A673 (cell line): Measurements from ENCODE around the gene RHO. TPM values are rescaled to one million over a fixed set of nuclear protein-coding genes. Genes with fewer than 3 reads are reported as not detected.
"Not testable (repeated sequence)": the region's sequence is repeated elsewhere in the genome, so short reads cannot be mapped to it uniquely, and the experiment has no call there.

Experiments
- BruUV-seq: library from RNA; stranded (reverse); fragments of 400-500 nt; replicated peaks from 2 replicates; lab custom pipeline; 2021; lab: Mats Ljungman, UMichigan
- CTCF ChIA-PET: fragments of 300-600 bp; sonication (Branson Sonifier 250); formaldehyde crosslinking; loops from one replicate; lab custom pipeline; 2022; ENCODE audit warnings: antibody characterized with exemption; lab: Charles Lee
- POLR2A ChIA-PET: fragments of 300-600 bp; sonication (Branson Sonifier 250); formaldehyde crosslinking; loops from one replicate; lab custom pipeline; 2022; ENCODE audit warnings: antibody characterized with exemption; ENCODE audit not compliant: low non-redundant PET; lab: Charles Lee
- DNase-seq: peaks from one replicate; pipeline ENCODE4 v3.0.0-alpha.2; 2015; ENCODE audit warnings: low spot score
- H3K27ac ChIP-seq: fragments of 200-600 bp; sonication (generic); 2 replicates; pipeline ENCODE4 v1.5.1; 2016; ENCODE audit warnings: mixed run types, low read depth, mild to moderate bottlenecking, mixed read lengths, antibody characterized with exemption, low read length; ENCODE audit not compliant: poor library complexity, severe bottlenecking
- H3K27me3 ChIP-seq: fragments of 200-600 bp; sonication (generic); replicated peaks from 2 replicates; pipeline ENCODE4 v1.6.1; 2017; ENCODE audit warnings: mixed run types, low read depth, mild to moderate bottlenecking, mixed read lengths, antibody characterized with exemption, low read length; ENCODE audit not compliant: insufficient read depth, poor library complexity
- H3K36me3 ChIP-seq: fragments of 200-600 bp; sonication (generic); 2 replicates; pipeline ENCODE4 v1.6.1; 2016; ENCODE audit warnings: mixed run types, mild to moderate bottlenecking, mixed read lengths, antibody characterized with exemption, low read length; ENCODE audit not compliant: insufficient read depth, poor library complexity, severe bottlenecking
- H3K4me1 ChIP-seq: fragments of 200-600 bp; sonication (generic); 2 replicates; pipeline ENCODE4 v1.6.1; 2017; ENCODE audit warnings: mixed run types, mild to moderate bottlenecking, mixed read lengths, antibody characterized with exemption, low read length; ENCODE audit not compliant: insufficient read depth, poor library complexity, severe bottlenecking
- H3K4me3 ChIP-seq: fragments of 200-600 bp; sonication (generic); 2 replicates; pipeline ENCODE4 v1.5.1; 2016; ENCODE audit warnings: low read depth, mixed run types, mild to moderate bottlenecking, mixed read lengths, low read length; ENCODE audit not compliant: poor library complexity, severe bottlenecking
- H3K9me3 ChIP-seq: fragments of 200-600 bp; sonication (generic); 2 replicates; pipeline ENCODE4 v1.6.1; 2016; ENCODE audit warnings: mixed run types, low read depth, mild to moderate bottlenecking, mixed read lengths, antibody characterized with exemption, low read length; ENCODE audit not compliant: poor library complexity, severe bottlenecking
- EZH2 ChIP-seq: fragments of 200-600 bp; sonication (generic); IDR thresholded peaks from 2 replicates; pipeline ENCODE4 v1.6.1; 2017; ENCODE audit warnings: borderline replicate concordance, low read depth, mild to moderate bottlenecking, mixed read lengths, antibody characterized with exemption, low read length; ENCODE audit not compliant: poor library complexity, severe bottlenecking
- intact Hi-C: fragments of 100-400 bp; cut with micrococcal nuclease; formaldehyde crosslinking; loops from one replicate; pipeline ENCODE4 v1.10.0; 2022; ENCODE audit not compliant: unreplicated experiment
- total RNA-seq: library from RNA; stranded (reverse); gene quantifications from 2 replicates; pipeline ENCODE4 v1.2.3, GENCODE V29; 2021
- TF ChIP-seq, protein P1 (sequence below): fragments of 300-800, 200-600 bp; sonication (generic); conservative IDR thresholded peaks from 2 replicates; pipeline ENCODE4 v1.5.1; 2017; ENCODE audit warnings: low read depth, mild to moderate bottlenecking, antibody characterized with exemption, low read length, moderate library complexity, mixed read lengths

RHO gene
- total RNA-seq, 1 experiment from 2014 or later: not detected

DNA sequence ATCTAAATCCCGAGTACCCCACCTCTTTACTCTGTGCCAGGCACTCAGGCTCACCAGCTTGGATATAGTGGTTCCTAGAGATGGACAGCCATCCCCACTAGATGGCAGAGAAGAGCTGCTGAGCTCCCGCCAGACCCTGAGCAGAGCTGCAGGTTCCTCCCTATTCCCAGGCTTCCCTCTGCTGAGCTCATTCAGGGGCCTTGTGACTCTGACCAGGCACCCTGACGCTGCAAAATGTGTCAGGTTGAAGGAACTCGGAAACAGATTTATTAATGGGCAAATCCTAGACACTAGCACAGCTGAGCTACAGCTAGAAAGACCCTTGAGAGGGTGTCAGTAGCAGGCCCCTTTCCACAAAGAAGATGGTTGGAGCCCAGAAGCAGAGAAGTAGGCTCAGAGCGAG, 38.2 kb upstream of the RHO start:
- no peak for TF ChIP-seq EZH2
- TF ChIP-seq, protein P1, sequence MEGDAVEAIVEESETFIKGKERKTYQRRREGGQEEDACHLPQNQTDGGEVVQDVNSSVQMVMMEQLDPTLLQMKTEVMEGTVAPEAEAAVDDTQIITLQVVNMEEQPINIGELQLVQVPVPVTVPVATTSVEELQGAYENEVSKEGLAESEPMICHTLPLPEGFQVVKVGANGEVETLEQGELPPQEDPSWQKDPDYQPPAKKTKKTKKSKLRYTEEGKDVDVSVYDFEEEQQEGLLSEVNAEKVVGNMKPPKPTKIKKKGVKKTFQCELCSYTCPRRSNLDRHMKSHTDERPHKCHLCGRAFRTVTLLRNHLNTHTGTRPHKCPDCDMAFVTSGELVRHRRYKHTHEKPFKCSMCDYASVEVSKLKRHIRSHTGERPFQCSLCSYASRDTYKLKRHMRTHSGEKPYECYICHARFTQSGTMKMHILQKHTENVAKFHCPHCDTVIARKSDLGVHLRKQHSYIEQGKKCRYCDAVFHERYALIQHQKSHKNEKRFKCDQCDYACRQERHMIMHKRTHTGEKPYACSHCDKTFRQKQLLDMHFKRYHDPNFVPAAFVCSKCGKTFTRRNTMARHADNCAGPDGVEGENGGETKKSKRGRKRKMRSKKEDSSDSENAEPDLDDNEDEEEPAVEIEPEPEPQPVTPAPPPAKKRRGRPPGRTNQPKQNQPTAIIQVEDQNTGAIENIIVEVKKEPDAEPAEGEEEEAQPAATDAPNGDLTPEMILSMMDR: peak; percentile 86
- H3K9me3 ChIP-seq: no peaks in the 10 kb centered on the region
- no peaks in the 10 kb centered on the region for H3K27me3 ChIP-seq
- BruUV-seq: no TSS peak
- POLR2A ChIA-PET: interaction anchor here (0.6 kb wide), 1 partner anchor 135 kb away, joined by 13 read pairs; no protein-coding TSS in a partner anchor
- intact Hi-C loops: loop anchor here (2.0 to 10.0 kb wide), 5 partner anchors 119 to 505 kb away; no protein-coding TSS in a partner anchor
- no peak overlapping the region for H3K27ac ChIP-seq
- DNase-seq: peak; percentile 87
- H3K4me3 ChIP-seq: no peak overlapping the region
- H3K36me3 ChIP-seq: peaks cover 4% of the 10 kb centered on the region
- CTCF ChIA-PET: interaction anchor here (0.6 to 1.6 kb wide), 10 partner anchors 28 to 452 kb away, joined by 3 to 16 read pairs (median 4); no protein-coding TSS in a partner anchor
- H3K4me1 ChIP-seq: no peaks in the 10 kb centered on the region

DNA sequence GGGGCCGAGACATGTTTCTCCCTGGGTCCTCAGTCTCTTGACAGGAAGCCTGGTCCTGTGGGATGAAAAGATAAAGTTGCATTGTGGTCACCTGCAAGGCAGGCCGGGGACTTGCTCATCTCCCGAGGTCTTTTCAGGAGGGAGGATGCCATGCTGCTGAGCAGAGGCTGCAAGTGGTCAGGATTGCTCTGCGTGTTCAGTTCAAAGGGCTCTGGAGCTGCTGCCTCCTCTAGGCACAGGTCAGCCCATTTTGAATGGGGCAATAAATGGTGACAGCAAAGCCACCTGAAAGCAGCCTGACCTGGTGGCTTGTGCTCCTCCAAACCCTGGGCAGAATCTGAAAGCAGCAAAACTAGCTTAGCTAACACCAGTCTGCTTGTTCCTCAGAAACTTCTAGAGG, 37.4 kb upstream of the RHO start:
- H3K36me3 ChIP-seq, H3K4me3 ChIP-seq, H3K9me3 ChIP-seq, POLR2A ChIA-PET, H3K27ac ChIP-seq, BruUV-seq, H3K4me1 ChIP-seq, DNase-seq, H3K27me3 ChIP-seq: not testable (repeated sequence)
- intact Hi-C loops: loop anchor here (2.0 to 10.0 kb wide), 5 partner anchors 118 to 504 kb away; no protein-coding TSS in a partner anchor
- CTCF ChIA-PET: interaction anchor here (1.6 kb wide), 1 partner anchor 338 kb away, joined by 16 read pairs; no protein-coding TSS in a partner anchor

DNA sequence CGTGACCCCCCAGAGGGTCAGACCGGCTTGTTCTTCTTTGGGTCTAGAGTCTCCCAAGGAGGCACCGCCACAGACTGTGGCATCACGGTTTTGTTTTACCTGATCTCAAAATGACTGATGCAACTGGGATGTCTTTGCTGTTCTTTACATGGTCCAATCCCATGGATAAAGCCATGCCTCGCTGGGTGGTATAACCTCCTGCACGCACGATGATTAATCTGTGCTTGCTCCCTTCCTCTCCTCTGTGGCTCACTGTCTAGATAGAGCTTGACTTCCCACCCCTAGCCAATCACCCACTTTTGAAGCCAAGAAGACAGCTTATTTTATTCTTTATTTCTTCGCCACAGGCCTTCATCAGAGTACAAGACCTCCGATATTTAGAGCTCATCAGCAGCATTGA, 36.6 kb upstream of the RHO start:
- no peak overlapping the region for H3K4me3 ChIP-seq
- intact Hi-C loops: loop anchor here (2.0 to 10.0 kb wide), 5 partner anchors 117 to 503 kb away; no protein-coding TSS in a partner anchor
- H3K9me3 ChIP-seq: no peaks in the 10 kb centered on the region
- no peak overlapping the region for H3K27ac ChIP-seq
- H3K4me1 ChIP-seq: no peaks in the 10 kb centered on the region
- no peak for DNase-seq
- H3K36me3 ChIP-seq: peaks cover 4% of the 10 kb centered on the region
- no peaks in the 10 kb centered on the region for H3K27me3 ChIP-seq
- ChIA-PET CTCF (interaction anchor here (0.6 kb wide), 1 partner anchor 12 kb away, joined by 8 read pairs; no protein-coding TSS in a partner anchor), POLR2A (no interaction called here)
- TF ChIP-seq, protein P1: no peak
- no peak for TF ChIP-seq EZH2
- no TSS peak for BruUV-seq
